HEK293 (cell line): ENCODE measurements around the gene AMZ2.

Experiments
- HOXC10 ChIP-seq: sonication (generic); formaldehyde crosslinking; IDR thresholded peaks from 2 replicates; pipeline ENCODE4 v1.8.1; 2023; ENCODE audit warnings: mild to moderate bottlenecking, missing genetic modification reagents
- IKZF3 ChIP-seq: fragments of 450-650 bp; IDR thresholded peaks from 2 replicates; pipeline ENCODE4 v1.5.0; 2018; ENCODE audit warnings: missing biosample characterization, mild to moderate bottlenecking, missing genetic modification characterization, moderate library complexity
- PRDM1 ChIP-seq: fragments of 450-650 bp; formaldehyde crosslinking; IDR thresholded peaks from 2 replicates; pipeline ENCODE4; 2016; ENCODE audit warnings: missing biosample characterization, missing genetic modification characterization
- REST ChIP-seq: fragments of 450-650 bp; formaldehyde crosslinking; IDR thresholded peaks from 2 replicates; pipeline ENCODE4 v1.5.1; 2016; ENCODE audit warnings: missing biosample characterization, missing genetic modification characterization
- WT1 ChIP-seq: fragments of 450-650 bp; formaldehyde crosslinking; IDR thresholded peaks from 2 replicates; pipeline ENCODE4 v1.5.1; 2016; ENCODE audit warnings: missing biosample characterization, missing genetic modification characterization
- ZBTB11 ChIP-seq: fragments of 450-650 bp; formaldehyde crosslinking; conservative IDR thresholded peaks from 2 replicates; pipeline ENCODE4 v1.5.1; 2016; ENCODE audit warnings: low read depth, missing biosample characterization, missing genetic modification characterization
- ZBTB20 ChIP-seq: fragments of 450-650 bp; formaldehyde crosslinking; IDR thresholded peaks from 2 replicates; pipeline ENCODE4 v1.5.1; 2016; ENCODE audit warnings: missing biosample characterization, missing genetic modification characterization
- ZIC2 ChIP-seq: fragments of 450-650 bp; formaldehyde crosslinking; IDR thresholded peaks from 2 replicates; pipeline ENCODE4 v1.5.1; 2016; ENCODE audit warnings: missing biosample characterization, missing genetic modification characterization
- ZNF157 ChIP-seq: fragments of 450-650 bp; formaldehyde crosslinking; IDR thresholded peaks from 2 replicates; pipeline ENCODE4 v1.5.1; 2016; ENCODE audit warnings: missing biosample characterization, missing genetic modification characterization
- ZNF2 ChIP-seq: fragments of 450-650 bp; formaldehyde crosslinking; IDR thresholded peaks from 2 replicates; pipeline ENCODE4 v1.5.1; 2016; ENCODE audit warnings: missing biosample characterization, missing genetic modification characterization
- ZNF335 ChIP-seq: fragments of 450-650 bp; formaldehyde crosslinking; conservative IDR thresholded peaks from 2 replicates; pipeline ENCODE4 v1.5.1; 2016; ENCODE audit warnings: missing biosample characterization, missing genetic modification characterization
- ZNF341 ChIP-seq: fragments of 450-650 bp; formaldehyde crosslinking; IDR thresholded peaks from 2 replicates; pipeline ENCODE4; 2016; ENCODE audit warnings: low read depth, missing biosample characterization, missing genetic modification characterization
- ZNF404 ChIP-seq: fragments of 450-650 bp; formaldehyde crosslinking; IDR thresholded peaks from 2 replicates; pipeline ENCODE4 v1.5.1; 2017; ENCODE audit warnings: missing biosample characterization, missing genetic modification characterization
- ZNF416 ChIP-seq: fragments of 450-650 bp; formaldehyde crosslinking; IDR thresholded peaks from 2 replicates; pipeline ENCODE4 v1.5.1; 2016; ENCODE audit warnings: missing biosample characterization, missing genetic modification characterization
- ZNF449 ChIP-seq: fragments of 450-650 bp; formaldehyde crosslinking; IDR thresholded peaks from 2 replicates; pipeline ENCODE4 v1.5.1; 2017; ENCODE audit warnings: missing biosample characterization, mild to moderate bottlenecking, missing genetic modification characterization, moderate library complexity
- ZNF501 ChIP-seq: fragments of 450-650 bp; formaldehyde crosslinking; IDR thresholded peaks from 2 replicates; pipeline ENCODE4 v1.5.1; 2016; ENCODE audit warnings: missing biosample characterization, missing genetic modification characterization
- ZNF513 ChIP-seq: fragments of 450-650 bp; IDR thresholded peaks from 2 replicates; pipeline ENCODE4 v1.5.1; 2018; ENCODE audit warnings: missing biosample characterization, missing genetic modification characterization
- ZNF544 ChIP-seq: fragments of 450-650 bp; formaldehyde crosslinking; IDR thresholded peaks from 2 replicates; pipeline ENCODE4 v1.5.0; 2017; ENCODE audit warnings: missing biosample characterization, missing genetic modification characterization
- ZNF610 ChIP-seq: fragments of 450-650 bp; formaldehyde crosslinking; IDR thresholded peaks from 2 replicates; pipeline ENCODE4 v1.5.1; 2016; ENCODE audit warnings: missing biosample characterization, missing genetic modification characterization, borderline replicate concordance
- ZNF623 ChIP-seq: fragments of 450-650 bp; formaldehyde crosslinking; IDR thresholded peaks from 2 replicates; pipeline ENCODE4 v1.5.1; 2016; ENCODE audit warnings: missing biosample characterization, missing genetic modification characterization
- ZNF626 ChIP-seq: fragments of 450-650 bp; sonication (Bioruptor Pico); formaldehyde crosslinking; IDR thresholded peaks from 2 replicates; pipeline ENCODE4 v1.5.1; 2018; ENCODE audit warnings: missing biosample characterization, missing genetic modification characterization, inconsistent platforms
- ZNF639 ChIP-seq: fragments of 450-650 bp; formaldehyde crosslinking; IDR thresholded peaks from 2 replicates; pipeline ENCODE4 v1.5.1; 2016; ENCODE audit warnings: missing biosample characterization, missing genetic modification characterization
- TF ChIP-seq, protein P1 (sequence below): fragments of 450-650 bp; formaldehyde crosslinking; IDR thresholded peaks from 2 replicates; pipeline ENCODE4 v1.5.0; 2017; ENCODE audit warnings: missing biosample characterization, missing genetic modification characterization, borderline replicate concordance
- TF ChIP-seq, protein P2 (sequence below): fragments of 450-650 bp; formaldehyde crosslinking; IDR thresholded peaks from 2 replicates; pipeline ENCODE4 v1.5.1; 2016; ENCODE audit warnings: missing biosample characterization, missing genetic modification characterization

Gene AMZ2

GRCh38 chr17:68290955-68291835 is 43.4 kb downstream of the AMZ2 start, which contains the start of the genes ARSG and SLC16A6 (continued):
- TF ChIP-seq, protein P1, sequence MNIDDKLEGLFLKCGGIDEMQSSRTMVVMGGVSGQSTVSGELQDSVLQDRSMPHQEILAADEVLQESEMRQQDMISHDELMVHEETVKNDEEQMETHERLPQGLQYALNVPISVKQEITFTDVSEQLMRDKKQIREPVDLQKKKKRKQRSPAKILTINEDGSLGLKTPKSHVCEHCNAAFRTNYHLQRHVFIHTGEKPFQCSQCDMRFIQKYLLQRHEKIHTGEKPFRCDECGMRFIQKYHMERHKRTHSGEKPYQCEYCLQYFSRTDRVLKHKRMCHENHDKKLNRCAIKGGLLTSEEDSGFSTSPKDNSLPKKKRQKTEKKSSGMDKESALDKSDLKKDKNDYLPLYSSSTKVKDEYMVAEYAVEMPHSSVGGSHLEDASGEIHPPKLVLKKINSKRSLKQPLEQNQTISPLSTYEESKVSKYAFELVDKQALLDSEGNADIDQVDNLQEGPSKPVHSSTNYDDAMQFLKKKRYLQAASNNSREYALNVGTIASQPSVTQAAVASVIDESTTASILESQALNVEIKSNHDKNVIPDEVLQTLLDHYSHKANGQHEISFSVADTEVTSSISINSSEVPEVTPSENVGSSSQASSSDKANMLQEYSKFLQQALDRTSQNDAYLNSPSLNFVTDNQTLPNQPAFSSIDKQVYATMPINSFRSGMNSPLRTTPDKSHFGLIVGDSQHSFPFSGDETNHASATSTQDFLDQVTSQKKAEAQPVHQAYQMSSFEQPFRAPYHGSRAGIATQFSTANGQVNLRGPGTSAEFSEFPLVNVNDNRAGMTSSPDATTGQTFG (tag by site-specific recombination) = no peak
- no peak for TF ChIP-seq WT1 (tag by site-specific recombination)
- no peak for TF ChIP-seq ZNF416 (tag by site-specific recombination)
- no peak for TF ChIP-seq REST (tag by site-specific recombination)
- TF ChIP-seq ZBTB20 = no peak
- TF ChIP-seq ZNF449 (tag by site-specific recombination) = no peak
- 0 out of 2 replicates have a peak, but pooled peaks have one; percentile 18 for TF ChIP-seq ZNF610
- TF ChIP-seq ZNF513 (tag by site-specific recombination) = no peak
- TF ChIP-seq ZNF544 (tag by site-specific recombination) = no peak
- no peak for TF ChIP-seq ZNF157
- 0 out of 2 replicates have a peak, but pooled peaks have one; percentile 9 for TF ChIP-seq IKZF3 (tag by site-specific recombination)
- no peak for TF ChIP-seq ZIC2
- TF ChIP-seq ZNF404 = no peak
- TF ChIP-seq ZBTB11 (tag by site-specific recombination) = no peak
- TF ChIP-seq ZNF626 = no peak
- no peak for TF ChIP-seq ZNF639 (tag by site-specific recombination)
- peak; percentile 97 for TF ChIP-seq ZNF335 (tag by site-specific recombination)
- no peak for TF ChIP-seq ZNF623
- TF ChIP-seq ZNF2 (tag by site-specific recombination) = no peak
- no peak for TF ChIP-seq ZNF501 (tag by site-specific recombination)
- TF ChIP-seq, protein P2, sequence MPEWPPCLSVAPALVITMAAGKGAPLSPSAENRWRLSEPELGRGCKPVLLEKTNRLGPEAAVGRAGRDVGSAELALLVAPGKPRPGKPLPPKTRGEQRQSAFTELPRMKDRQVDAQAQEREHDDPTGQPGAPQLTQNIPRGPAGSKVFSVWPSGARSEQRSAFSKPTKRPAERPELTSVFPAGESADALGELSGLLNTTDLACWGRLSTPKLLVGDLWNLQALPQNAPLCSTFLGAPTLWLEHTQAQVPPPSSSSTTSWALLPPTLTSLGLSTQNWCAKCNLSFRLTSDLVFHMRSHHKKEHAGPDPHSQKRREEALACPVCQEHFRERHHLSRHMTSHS (tag by site-specific recombination) = no peak
- no peak for TF ChIP-seq PRDM1 (tag by site-specific recombination)
- TF ChIP-seq ZNF341 (tag by site-specific recombination) = no peak
- TF ChIP-seq HOXC10 (CRISPR knock-in tag) = no peak
